ENCODE measurements around the gene P2RX6. TPM values are rescaled to one million over a fixed set of nuclear protein-coding genes. Genes with fewer than 3 reads are reported as not detected.
A peak's percentile ranks its signal among the peaks of the same experiment; 100 is the strongest.
"Not testable (repeated sequence)": the region's sequence is repeated elsewhere in the genome, so short reads cannot be mapped to it uniquely, and the experiment has no call there.

The P2RX6 gene
- total RNA-seq, 1 experiment from 2014 or later: 2.7 TPM

- DNase-seq (ENCODE audit: low read depth, low spot score): no peak
- in situ Hi-C loops (cut with HindIII; ENCODE audit: low pct_unique_long_range_greater_than_20kb, low sequenced_read_pairs): no loop called here
Observed at GRCh38 chr22:21000987-21001600, 13.9 kb upstream of the P2RX6 start.

GRCh38 chr22:21001601-21002325, 13.2 kb upstream of the P2RX6 start, which contains the start of gene THAP7:
TSS of gene THAP7 (minus strand) at chr22:21002118. CDS start at chr22:21001911, 207 bp downstream.
- DNase-seq (ENCODE audit: low read depth, low spot score): peak; percentile 95
- in situ Hi-C loops (cut with HindIII; ENCODE audit: low pct_unique_long_range_greater_than_20kb, low sequenced_read_pairs): no loop called here

- in situ Hi-C loops (cut with HindIII; ENCODE audit: low pct_unique_long_range_greater_than_20kb, low sequenced_read_pairs): no loop called here
- no peak for DNase-seq (ENCODE audit: low read depth, low spot score)
Observed at GRCh38 chr22:21003782-21004181, 11.2 kb upstream of the P2RX6 start.

GRCh38 chr22:21009208-21009607, 5.8 kb upstream of the P2RX6 start:
- in situ Hi-C loops (cut with HindIII; ENCODE audit: low pct_unique_long_range_greater_than_20kb, low sequenced_read_pairs); DNase-seq (ENCODE audit: low read depth, low spot score): not testable (repeated sequence)

GRCh38 chr22:21009638-21010425, 5.1 kb upstream of the P2RX6 start:
- in situ Hi-C loops (cut with HindIII; ENCODE audit: low pct_unique_long_range_greater_than_20kb, low sequenced_read_pairs): no loop called here
- DNase-seq (ENCODE audit: low read depth, low spot score): no peak

- in situ Hi-C loops (cut with HindIII; ENCODE audit: low pct_unique_long_range_greater_than_20kb, low sequenced_read_pairs): no loop called here
- DNase-seq (ENCODE audit: low read depth, low spot score): no peak
Observed at GRCh38 chr22:21010426-21011113, 4.4 kb upstream of the P2RX6 start.

GRCh38 chr22:21012446-21013407, 2.2 kb upstream of the P2RX6 start:
- in situ Hi-C loops (cut with HindIII; ENCODE audit: low pct_unique_long_range_greater_than_20kb, low sequenced_read_pairs): no loop called here
- DNase-seq (ENCODE audit: low read depth, low spot score): no peak

GRCh38 chr22:21013657-21014201, 1.2 kb upstream of the P2RX6 start:
- DNase-seq (ENCODE audit: low read depth, low spot score): no peak
- in situ Hi-C loops (cut with HindIII; ENCODE audit: low pct_unique_long_range_greater_than_20kb, low sequenced_read_pairs): no loop called here

- peak; percentile 89 for DNase-seq (ENCODE audit: low read depth, low spot score)
- in situ Hi-C loops (cut with HindIII; ENCODE audit: low pct_unique_long_range_greater_than_20kb, low sequenced_read_pairs): no loop called here
Observed at GRCh38 chr22:21014202-21014725, 701 bp upstream of the P2RX6 start.

- in situ Hi-C loops (cut with HindIII; ENCODE audit: low pct_unique_long_range_greater_than_20kb, low sequenced_read_pairs): no loop called here
- no peak for DNase-seq (ENCODE audit: low read depth, low spot score)
Observed at GRCh38 chr22:21015466-21016006, 571 bp downstream of the P2RX6 start.

GRCh38 chr22:21016644-21017420, 1.9 kb downstream of the P2RX6 start:
- DNase-seq (ENCODE audit: low read depth, low spot score): no peak
- in situ Hi-C loops (cut with HindIII; ENCODE audit: low pct_unique_long_range_greater_than_20kb, low sequenced_read_pairs): no loop called here

GRCh38 chr22:21018314-21018713, 3.3 kb downstream of the P2RX6 start:
- DNase-seq (ENCODE audit: low read depth, low spot score): no peak
- in situ Hi-C loops (cut with HindIII; ENCODE audit: low pct_unique_long_range_greater_than_20kb, low sequenced_read_pairs): no loop called here

- in situ Hi-C loops (cut with HindIII; ENCODE audit: low pct_unique_long_range_greater_than_20kb, low sequenced_read_pairs): no loop called here
- peak; percentile 51 for DNase-seq (ENCODE audit: low read depth, low spot score)
Observed at GRCh38 chr22:21020802-21021429, 6.0 kb downstream of the P2RX6 start.

GRCh38 chr22:21022507-21022906, 7.5 kb downstream of the P2RX6 start:
- in situ Hi-C loops (cut with HindIII; ENCODE audit: low pct_unique_long_range_greater_than_20kb, low sequenced_read_pairs): no loop called here
- no peak for DNase-seq (ENCODE audit: low read depth, low spot score)

- in situ Hi-C loops (cut with HindIII; ENCODE audit: low pct_unique_long_range_greater_than_20kb, low sequenced_read_pairs): no loop called here
- DNase-seq (ENCODE audit: low read depth, low spot score): no peak
Observed at GRCh38 chr22:21022955-21023614, 8.1 kb downstream of the P2RX6 start.
